Stimulated activated memory B cell treated with anti-CD40 and anti-IgM and Interleukin-4, amounts not matched to agents 10 μg/mL and 1 μg/mL and 100 μg/mL, for 72 hours (primary cell): ENCODE data around the gene SEPTIN12.

Experiments used
- ATAC-seq: fragments of 150-1000 bp; cut with Tn5 transposase; 2 replicates; pipeline ENCODE4 v1.10.0; 2021
- H3K27ac Mint-ChIP-seq: one replicate; pipeline ENCODE4 v1.8.0; 2022; ENCODE audit warnings: mild to moderate bottlenecking, mixed read lengths
- H3K27me3 Mint-ChIP-seq: one replicate; pipeline ENCODE4 v1.8.0; 2022; ENCODE audit warnings: mixed read lengths
- H3K36me3 Mint-ChIP-seq: one replicate; pipeline ENCODE4 v1.8.0; 2022; ENCODE audit warnings: mixed read lengths
- H3K4me1 Mint-ChIP-seq: one replicate; pipeline ENCODE4 v1.8.0; 2022; ENCODE audit warnings: mixed read lengths
- H3K4me3 Mint-ChIP-seq: one replicate; pipeline ENCODE4 v1.8.0; 2022; ENCODE audit warnings: mild to moderate bottlenecking, moderate library complexity, mixed read lengths
- H3K9me3 Mint-ChIP-seq: one replicate; pipeline ENCODE4 v1.8.0; 2022; ENCODE audit warnings: mixed read lengths

The SEPTIN12 gene

GRCh38 chr16:4787627-4788482, at the start of gene SEPTIN12:
SEPTIN12 (minus strand) TSS chr16:4788345; CDS start chr16:4787645, 700 bp downstream.
- H3K36me3 Mint-ChIP-seq = no peaks in the 10 kb centered on the region
- ATAC-seq = peak; percentile 16
- H3K27ac Mint-ChIP-seq = no peak within 1 kb of the TSS
- no peak within 1 kb of the TSS for H3K4me3 Mint-ChIP-seq
- peaks cover 4% of the 10 kb centered on the region for H3K4me1 Mint-ChIP-seq
- H3K9me3 Mint-ChIP-seq = no peaks in the 10 kb centered on the region
- peaks cover 19% of the 10 kb centered on the region for H3K27me3 Mint-ChIP-seq

GRCh38 chr16:4836727-4837126, 48.6 kb upstream of the SEPTIN12 start:
- no peaks in the 10 kb centered on the region for H3K9me3 Mint-ChIP-seq
- no peaks in the 10 kb centered on the region for H3K27me3 Mint-ChIP-seq
- H3K4me1 Mint-ChIP-seq = peaks cover 13% of the 10 kb centered on the region
- H3K4me3 Mint-ChIP-seq = no peak overlapping the region
- ATAC-seq = no peak
- peaks cover 64% of the 10 kb centered on the region for H3K36me3 Mint-ChIP-seq
- no peak overlapping the region for H3K27ac Mint-ChIP-seq

GRCh38 chr16:4833584-4833983, 45.4 kb upstream of the SEPTIN12 start:
- no peak for ATAC-seq
- H3K27me3 Mint-ChIP-seq = no peaks in the 10 kb centered on the region
- H3K9me3 Mint-ChIP-seq = no peaks in the 10 kb centered on the region
- H3K4me3 Mint-ChIP-seq = no peak overlapping the region
- peaks cover 57% of the 10 kb centered on the region for H3K36me3 Mint-ChIP-seq
- no peak overlapping the region for H3K27ac Mint-ChIP-seq
- H3K4me1 Mint-ChIP-seq = peaks cover 13% of the 10 kb centered on the region

DNA sequence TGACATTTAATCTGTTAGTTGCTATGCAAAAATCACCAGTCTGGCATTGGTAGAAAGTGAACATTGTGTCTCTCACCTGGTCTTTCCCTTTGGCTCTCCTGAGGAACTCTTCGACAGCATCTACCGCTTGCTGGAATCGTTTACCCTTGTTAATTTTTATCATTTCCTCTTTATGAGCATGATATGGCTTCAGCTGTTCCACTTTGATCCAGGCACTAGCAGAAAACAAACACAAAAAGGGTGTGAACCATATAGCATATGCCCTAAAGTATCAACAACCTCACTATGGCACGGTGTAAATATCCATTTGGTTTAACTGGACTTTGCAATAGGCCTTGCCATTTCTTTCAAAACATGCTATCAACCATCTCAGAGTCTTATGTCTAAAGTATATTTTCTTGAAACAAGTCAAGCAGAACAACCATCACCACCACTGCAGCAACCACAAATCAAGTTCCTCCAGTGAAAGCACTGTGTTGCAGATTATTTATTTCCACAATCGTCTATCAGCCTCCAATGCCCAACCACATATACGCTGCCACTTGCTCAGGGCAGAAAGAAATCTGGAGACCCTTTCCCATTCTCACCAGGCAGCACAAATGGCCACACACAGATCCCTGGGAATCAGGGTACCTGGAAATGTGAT, 44.7 kb upstream of the SEPTIN12 start:
- Mint-ChIP-seq H3K36me3 (peaks cover 50% of the 10 kb centered on the region), H3K27ac (no peak overlapping the region), H3K4me3 (no peak overlapping the region), H3K27me3 (no peaks in the 10 kb centered on the region), H3K4me1 (peaks cover 13% of the 10 kb centered on the region), H3K9me3 (no peaks in the 10 kb centered on the region)
- no peak for ATAC-seq

GRCh38 chr16:4831616-4832015, 43.5 kb upstream of the SEPTIN12 start:
- no peak overlapping the region for H3K4me3 Mint-ChIP-seq
- peaks cover 13% of the 10 kb centered on the region for H3K4me1 Mint-ChIP-seq
- no peaks in the 10 kb centered on the region for H3K27me3 Mint-ChIP-seq
- ATAC-seq = no peak
- H3K36me3 Mint-ChIP-seq = peaks cover 48% of the 10 kb centered on the region
- no peak overlapping the region for H3K27ac Mint-ChIP-seq
- no peaks in the 10 kb centered on the region for H3K9me3 Mint-ChIP-seq

DNA sequence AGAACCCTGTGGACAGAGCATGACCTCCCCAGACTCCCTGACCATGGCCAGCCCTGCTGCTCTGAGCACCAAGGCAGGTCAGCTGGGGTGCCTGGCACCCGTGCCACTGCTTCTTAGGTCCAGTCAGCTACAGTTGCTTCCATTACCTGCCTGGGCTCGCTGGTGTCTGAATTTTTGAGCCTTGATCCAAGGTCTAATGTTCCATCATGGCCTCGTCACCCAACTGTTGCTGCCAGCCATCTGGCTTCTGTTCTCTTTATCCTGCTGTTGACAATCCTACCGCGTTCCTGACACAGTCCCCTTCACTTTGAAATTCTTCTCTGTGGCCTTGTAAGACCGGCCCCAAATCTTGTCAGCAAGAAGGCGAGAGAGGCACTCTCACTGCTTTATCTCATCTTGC, 42.3 kb upstream of the SEPTIN12 start:
- Mint-ChIP-seq H3K4me3 (no peak overlapping the region), H3K27ac (no peak overlapping the region)

DNA sequence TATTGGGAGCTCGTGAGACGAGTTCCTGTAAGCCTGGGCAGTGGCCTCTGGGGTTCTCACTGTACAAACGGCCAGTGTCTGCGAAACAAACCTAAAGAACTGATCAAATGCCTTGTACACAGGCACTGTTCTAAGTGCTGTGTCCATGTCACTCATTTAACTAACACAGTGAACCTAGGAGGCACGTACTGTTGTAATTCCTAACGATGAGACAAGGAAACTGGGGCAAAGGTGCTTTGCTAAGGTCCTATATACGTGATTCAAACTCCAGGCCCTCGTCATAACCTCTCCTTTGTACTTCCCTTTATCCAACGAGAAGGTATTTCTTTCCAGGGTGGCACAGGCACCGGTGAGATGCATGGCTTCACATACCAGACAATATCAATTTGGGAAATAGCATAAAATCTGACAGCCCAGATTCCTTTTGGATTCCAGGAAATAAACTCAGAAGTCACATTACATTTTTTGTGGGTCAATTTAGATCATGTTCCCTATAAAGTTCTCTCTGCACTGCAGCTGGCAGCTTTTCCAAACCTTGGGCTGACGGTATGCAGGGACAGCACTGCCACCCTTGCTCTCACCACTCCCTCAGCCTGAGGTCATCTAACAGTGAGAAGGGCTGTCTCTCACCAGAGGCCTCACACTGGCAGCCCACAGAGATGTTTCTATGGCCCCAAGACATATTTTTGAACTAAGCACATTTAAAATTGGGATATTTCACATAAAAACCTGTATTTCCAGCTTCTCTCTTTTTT, 40.6 kb upstream of the SEPTIN12 start:
- Mint-ChIP-seq H3K27me3 (no peaks in the 10 kb centered on the region), H3K4me1 (peaks cover 13% of the 10 kb centered on the region), H3K27ac (no peak overlapping the region), H3K36me3 (peaks cover 54% of the 10 kb centered on the region), H3K9me3 (no peaks in the 10 kb centered on the region), H3K4me3 (no peak overlapping the region)
- no peak for ATAC-seq

More for the DNA sequence above, 42.3 kb upstream of the SEPTIN12 start:
- ATAC-seq = no peak
- Mint-ChIP-seq H3K9me3 (no peaks in the 10 kb centered on the region), H3K27me3 (no peaks in the 10 kb centered on the region), H3K36me3 (peaks cover 48% of the 10 kb centered on the region), H3K4me1 (peaks cover 13% of the 10 kb centered on the region)

DNA sequence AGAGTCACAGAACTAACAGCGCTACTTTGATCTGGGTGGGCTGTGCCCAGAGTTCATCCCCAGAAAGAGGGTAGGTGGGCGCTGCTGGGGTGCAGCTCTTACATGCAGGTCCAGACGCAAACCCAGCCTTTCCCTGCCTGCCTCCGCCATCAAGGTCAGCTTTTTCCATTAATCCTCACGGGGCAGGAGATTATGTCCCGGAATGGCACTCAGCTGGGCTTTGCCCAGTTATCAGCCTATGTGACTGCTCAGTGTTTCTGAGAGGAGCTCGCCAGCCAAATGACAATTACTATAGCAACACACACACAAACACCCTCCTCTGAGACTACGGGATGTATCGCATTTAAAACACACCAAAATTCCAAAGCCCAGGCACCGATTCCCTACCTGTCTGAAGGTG, 38.8 kb upstream of the SEPTIN12 start:
- no peak overlapping the region for H3K4me3 Mint-ChIP-seq
- no peaks in the 10 kb centered on the region for H3K27me3 Mint-ChIP-seq
- ATAC-seq = no peak
- H3K9me3 Mint-ChIP-seq = no peaks in the 10 kb centered on the region
- no peak overlapping the region for H3K27ac Mint-ChIP-seq
- peaks cover 50% of the 10 kb centered on the region for H3K36me3 Mint-ChIP-seq
- H3K4me1 Mint-ChIP-seq = no peaks in the 10 kb centered on the region

DNA sequence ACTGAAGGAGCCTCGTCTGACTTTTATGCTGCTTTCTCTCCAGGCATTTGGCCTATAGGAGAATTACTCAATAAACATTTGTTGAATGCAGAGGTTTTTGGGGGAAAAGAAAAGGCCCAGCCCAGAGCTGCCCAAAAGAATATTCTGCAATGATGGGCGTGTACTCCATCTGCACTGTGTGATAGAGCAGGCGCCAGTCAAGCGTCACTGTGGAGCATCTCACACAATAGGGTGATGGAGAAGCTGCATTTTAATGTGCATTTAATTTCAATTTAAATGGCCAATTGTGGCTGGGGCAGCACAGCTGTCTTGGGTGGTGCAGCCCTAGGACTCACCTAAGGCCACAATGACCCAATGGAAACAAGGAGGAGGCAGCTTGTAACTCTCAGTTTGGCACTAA, 38.4 kb upstream of the SEPTIN12 start:
- peaks cover 50% of the 10 kb centered on the region for H3K36me3 Mint-ChIP-seq
- H3K4me1 Mint-ChIP-seq = no peaks in the 10 kb centered on the region
- ATAC-seq = no peak
- no peak overlapping the region for H3K27ac Mint-ChIP-seq
- no peak overlapping the region for H3K4me3 Mint-ChIP-seq
- H3K27me3 Mint-ChIP-seq = no peaks in the 10 kb centered on the region
- no peaks in the 10 kb centered on the region for H3K9me3 Mint-ChIP-seq

DNA sequence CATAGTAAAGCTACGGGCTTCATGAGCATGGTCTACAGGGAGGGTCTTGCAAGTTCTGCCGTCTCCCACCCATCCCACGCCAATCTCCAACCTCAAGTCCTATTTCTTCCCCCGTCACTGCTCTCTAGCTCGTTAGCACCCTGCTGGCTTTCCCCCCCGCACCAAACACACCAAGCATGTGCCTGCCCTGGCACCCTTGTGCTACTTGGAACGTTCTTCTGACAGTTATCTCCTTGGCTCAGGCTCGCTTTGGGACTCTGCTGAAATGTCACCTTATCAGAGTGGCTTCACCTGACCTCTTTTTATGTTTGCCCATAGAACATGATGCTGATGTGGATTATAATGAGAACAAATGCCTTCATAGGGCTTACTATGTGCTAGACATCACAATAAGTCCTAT, 37.1 kb upstream of the SEPTIN12 start:
- H3K27me3 Mint-ChIP-seq = no peaks in the 10 kb centered on the region
- no peaks in the 10 kb centered on the region for H3K4me1 Mint-ChIP-seq
- H3K4me3 Mint-ChIP-seq = no peak overlapping the region
- peaks cover 50% of the 10 kb centered on the region for H3K36me3 Mint-ChIP-seq
- H3K9me3 Mint-ChIP-seq = no peaks in the 10 kb centered on the region
- no peak overlapping the region for H3K27ac Mint-ChIP-seq
- no peak for ATAC-seq

GRCh38 chr16:4820652-4821051, 32.5 kb upstream of the SEPTIN12 start:
- no peak overlapping the region for H3K27ac Mint-ChIP-seq
- no peak for ATAC-seq
- H3K4me1 Mint-ChIP-seq = no peaks in the 10 kb centered on the region
- H3K4me3 Mint-ChIP-seq = no peak overlapping the region
- no peaks in the 10 kb centered on the region for H3K27me3 Mint-ChIP-seq
- no peaks in the 10 kb centered on the region for H3K9me3 Mint-ChIP-seq
- H3K36me3 Mint-ChIP-seq = peaks cover 69% of the 10 kb centered on the region

DNA sequence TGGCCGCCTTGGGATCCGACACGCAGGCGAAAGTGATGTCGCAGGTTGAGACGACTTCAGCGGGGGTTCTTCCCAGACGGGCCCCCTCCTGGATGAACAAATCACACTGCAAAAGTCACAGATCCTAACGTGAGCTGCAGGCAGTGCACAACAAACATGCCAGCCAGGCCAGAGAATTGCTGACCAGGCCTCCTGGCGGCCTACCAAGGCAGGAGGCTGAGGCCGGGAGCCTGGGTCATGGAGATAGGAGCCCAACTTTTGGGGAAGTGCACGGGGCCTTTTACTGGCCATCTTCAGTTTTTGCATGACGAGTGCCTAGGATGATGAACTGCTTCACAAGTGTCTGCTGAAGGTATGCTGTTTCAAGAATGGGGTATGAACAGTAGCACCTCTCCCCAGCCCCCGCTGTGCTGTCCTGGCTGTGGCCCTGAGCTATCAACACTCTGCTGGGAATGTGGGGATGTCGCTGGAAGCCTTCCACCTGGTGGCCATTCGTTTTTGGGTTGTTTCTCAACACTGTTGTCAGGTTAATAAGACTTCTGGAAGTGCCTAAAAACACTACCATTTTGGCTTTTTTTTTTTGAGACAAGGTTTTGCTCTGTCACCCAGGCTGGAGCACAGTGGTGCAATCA, 26.5 kb upstream of the SEPTIN12 start:
- no peak overlapping the region for H3K27ac Mint-ChIP-seq
- H3K27me3 Mint-ChIP-seq = no peaks in the 10 kb centered on the region
- H3K9me3 Mint-ChIP-seq = no peaks in the 10 kb centered on the region
- H3K4me1 Mint-ChIP-seq = no peaks in the 10 kb centered on the region
- H3K36me3 Mint-ChIP-seq = peaks cover 70% of the 10 kb centered on the region
- no peak overlapping the region for H3K4me3 Mint-ChIP-seq
- ATAC-seq = no peak

DNA sequence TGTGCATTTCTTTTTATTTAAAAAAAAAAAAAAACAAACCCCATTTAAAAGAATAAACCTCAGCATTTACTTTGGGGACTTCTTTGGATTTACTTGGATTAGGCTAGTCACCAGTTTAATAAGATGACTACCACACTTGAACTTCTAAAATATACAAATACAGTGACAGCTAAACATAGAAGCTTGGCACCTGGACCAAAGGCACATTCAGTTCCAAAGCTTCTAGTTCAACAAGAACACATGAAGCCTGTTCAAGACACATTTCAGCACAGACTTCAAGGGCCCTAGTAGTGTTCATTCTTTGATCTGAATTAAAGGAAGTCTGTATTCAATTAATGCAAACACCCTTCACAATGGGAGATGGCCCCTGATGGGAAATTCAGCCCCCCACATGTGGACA, 25.9 kb upstream of the SEPTIN12 start:
- no peak for ATAC-seq
- Mint-ChIP-seq H3K27ac (no peak overlapping the region), H3K4me1 (no peaks in the 10 kb centered on the region), H3K27me3 (no peaks in the 10 kb centered on the region), H3K4me3 (no peak overlapping the region), H3K36me3 (peaks cover 68% of the 10 kb centered on the region), H3K9me3 (no peaks in the 10 kb centered on the region)

DNA sequence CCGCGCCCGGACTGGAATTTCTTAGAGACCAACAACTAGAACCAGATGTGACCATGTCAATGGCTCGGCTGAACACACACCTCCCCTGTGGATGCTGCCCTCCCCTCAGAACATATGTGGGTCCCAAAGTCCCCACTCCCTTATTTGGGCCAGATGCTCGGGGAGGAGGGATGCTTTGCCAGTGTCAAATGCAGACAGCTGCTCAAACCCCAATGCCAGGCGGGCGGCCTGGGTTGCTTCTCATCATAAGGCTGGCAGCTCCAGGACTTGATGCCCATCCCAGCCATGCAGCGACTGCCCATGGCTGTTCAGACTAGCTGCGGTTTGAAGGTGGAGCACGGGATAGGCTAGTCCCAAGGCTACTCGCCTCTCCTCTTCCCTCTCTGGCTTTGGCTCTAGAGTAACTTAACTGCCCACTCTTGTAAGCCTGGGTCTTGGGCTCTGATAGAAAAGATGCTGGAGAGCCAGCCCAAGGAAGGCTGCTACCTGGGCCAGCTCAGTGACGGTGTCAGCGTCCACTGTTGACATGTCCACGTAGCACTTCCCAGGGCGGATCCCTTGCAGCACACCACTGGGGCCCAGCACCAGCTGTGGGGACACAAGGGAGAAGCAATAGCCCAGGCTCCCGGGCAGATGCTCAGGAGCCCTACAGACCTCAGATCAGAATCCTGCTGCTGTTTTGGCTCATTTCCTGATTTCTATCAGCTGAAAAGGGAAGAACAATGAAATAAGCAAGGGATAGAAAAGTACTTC, 25.3 kb upstream of the SEPTIN12 start:
- H3K36me3 Mint-ChIP-seq = peaks cover 62% of the 10 kb centered on the region
- no peak for ATAC-seq
- no peak overlapping the region for H3K4me3 Mint-ChIP-seq
- no peaks in the 10 kb centered on the region for H3K27me3 Mint-ChIP-seq
- H3K27ac Mint-ChIP-seq = no peak overlapping the region
- no peaks in the 10 kb centered on the region for H3K9me3 Mint-ChIP-seq
- no peaks in the 10 kb centered on the region for H3K4me1 Mint-ChIP-seq
